NCI-H345 treated with DMSO at 0.1 percent for 48 hours (cell line): ENCODE measurements around the gene GCNT2.
"Not testable (repeated sequence)": the region's sequence is repeated elsewhere in the genome, so short reads cannot be mapped to it uniquely, and the experiment has no call there.

Experiments
- DNase-seq: peaks from one replicate; lab custom pipeline; 2025; ENCODE audit not compliant: unreplicated experiment; lab: John Stamatoyannopoulos, UW

GCNT2 gene

GRCh38 chr6:10577112-10577511 lies 56.0 kb downstream of the GCNT2 start:
- DNase-seq: no peak

- no peak for DNase-seq
Observed at GRCh38 chr6:10578723-10579122, 57.6 kb downstream of the GCNT2 start.

DNA sequence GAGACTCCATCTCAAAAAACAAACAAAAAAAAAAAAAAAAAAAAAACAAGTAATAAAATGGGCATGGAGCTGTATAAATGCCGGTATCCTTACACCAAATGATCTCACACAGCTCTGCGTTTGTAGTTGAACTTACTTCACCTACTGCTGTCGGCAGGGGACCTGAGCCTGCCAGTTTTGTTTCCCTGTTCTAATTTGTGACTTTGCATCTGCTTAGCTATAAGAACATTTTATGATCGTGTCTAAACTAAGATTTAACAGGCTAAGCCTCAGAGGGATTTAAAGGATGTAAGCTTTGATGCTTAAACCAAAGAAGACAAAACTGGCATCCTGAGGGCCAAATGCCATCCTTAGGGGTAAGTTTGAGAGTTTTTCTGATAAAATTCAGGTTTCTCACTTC lies 58.7 kb downstream of the GCNT2 start:
- no peak for DNase-seq

- no peak for DNase-seq
Observed at GRCh38 chr6:10580570-10580969, 59.4 kb downstream of the GCNT2 start.

GRCh38 chr6:10581402-10581801 lies 60.3 kb downstream of the GCNT2 start:
- DNase-seq: not testable (repeated sequence)

GRCh38 chr6:10582774-10583508 lies 61.8 kb downstream of the GCNT2 start:
- DNase-seq: peak; percentile 61

GRCh38 chr6:10583509-10583901 lies 62.4 kb downstream of the GCNT2 start:
- DNase-seq: no peak

DNA sequence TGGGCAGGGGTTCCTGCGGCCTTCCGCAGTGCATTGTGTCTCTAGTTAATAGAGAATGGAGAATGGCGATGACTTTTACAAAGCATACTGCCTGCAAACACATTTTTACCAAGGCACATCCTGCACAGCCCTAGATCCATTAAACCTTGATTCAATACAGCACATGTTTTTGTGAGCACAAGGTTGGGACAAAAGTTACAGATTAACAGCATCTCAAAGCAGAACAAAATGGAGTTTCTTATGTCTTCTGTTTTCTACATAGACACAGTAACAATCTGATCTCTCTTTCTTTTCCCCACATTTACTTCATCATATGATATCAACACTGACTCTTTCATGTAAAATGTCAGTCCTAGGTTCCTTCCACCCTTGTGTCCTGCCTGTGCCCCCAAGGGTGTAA lies 63.5 kb downstream of the GCNT2 start:
- no peak for DNase-seq

GRCh38 chr6:10585209-10585845 lies 64.2 kb downstream of the GCNT2 start:
- no peak for DNase-seq

GRCh38 chr6:10586302-10586701 lies 65.2 kb downstream of the GCNT2 start:
- no peak for DNase-seq

GRCh38 chr6:10587656-10588406 lies 66.7 kb downstream of the GCNT2 start:
- no peak for DNase-seq

DNA sequence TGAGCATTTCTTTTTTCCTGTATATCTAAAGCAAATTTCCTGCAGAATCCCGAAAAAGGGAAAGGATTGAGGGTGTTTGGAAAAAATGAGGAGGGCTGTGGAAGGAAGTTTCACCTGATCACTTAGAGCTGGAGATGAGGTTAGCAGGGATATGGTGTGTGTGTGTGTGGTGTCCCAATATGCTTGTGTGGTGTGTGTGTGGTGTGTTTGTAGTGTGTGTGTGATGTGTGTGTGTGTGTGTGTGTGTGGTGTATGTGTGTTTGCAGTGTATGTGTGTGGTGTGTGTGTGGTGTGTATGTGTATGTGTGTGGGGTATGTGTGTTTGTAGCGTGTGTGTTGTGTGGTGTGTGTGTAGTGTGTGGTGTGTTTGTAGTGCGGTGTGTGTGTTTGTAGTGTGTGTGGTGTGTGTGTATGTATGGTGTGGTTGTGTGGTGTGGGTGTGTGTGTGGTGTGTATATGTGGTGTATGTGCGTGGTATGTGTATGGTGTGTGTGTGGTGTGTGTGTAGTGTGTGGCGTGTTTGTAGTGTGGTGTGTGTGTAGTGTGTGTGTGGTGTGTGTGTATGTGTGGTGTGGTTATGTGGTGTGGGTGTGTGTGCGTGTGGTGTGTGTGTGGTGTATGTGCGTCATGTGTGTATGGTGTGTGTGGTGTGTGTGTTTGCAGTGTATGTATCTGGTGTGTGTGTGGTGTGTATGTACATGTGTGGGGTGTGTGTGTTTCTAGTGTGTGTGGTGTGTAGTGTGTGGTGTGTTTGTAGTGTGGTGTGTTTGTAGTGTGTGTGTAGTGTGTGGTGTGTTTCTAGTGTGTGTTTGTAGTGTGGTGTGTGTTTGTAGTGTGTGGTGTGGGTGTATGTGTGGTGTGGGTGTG lies 67.6 kb downstream of the GCNT2 start:
- no peak for DNase-seq

DNA sequence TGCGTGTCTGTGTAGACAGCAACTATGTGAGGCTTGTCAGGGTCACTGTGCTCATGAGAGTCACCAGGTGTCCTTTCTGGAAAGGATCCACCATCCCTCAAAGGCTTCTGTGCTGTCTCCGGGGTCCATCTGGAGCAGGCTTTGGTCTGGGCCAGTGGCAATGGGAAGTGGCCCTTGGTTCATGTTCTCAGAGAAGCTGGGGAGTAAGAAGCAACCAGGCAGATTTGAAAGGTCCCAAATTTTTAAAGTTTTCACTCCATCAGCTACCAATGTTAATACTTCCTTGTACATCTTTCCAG lies 68.2 kb downstream of the GCNT2 start:
- DNase-seq: no peak

DNA sequence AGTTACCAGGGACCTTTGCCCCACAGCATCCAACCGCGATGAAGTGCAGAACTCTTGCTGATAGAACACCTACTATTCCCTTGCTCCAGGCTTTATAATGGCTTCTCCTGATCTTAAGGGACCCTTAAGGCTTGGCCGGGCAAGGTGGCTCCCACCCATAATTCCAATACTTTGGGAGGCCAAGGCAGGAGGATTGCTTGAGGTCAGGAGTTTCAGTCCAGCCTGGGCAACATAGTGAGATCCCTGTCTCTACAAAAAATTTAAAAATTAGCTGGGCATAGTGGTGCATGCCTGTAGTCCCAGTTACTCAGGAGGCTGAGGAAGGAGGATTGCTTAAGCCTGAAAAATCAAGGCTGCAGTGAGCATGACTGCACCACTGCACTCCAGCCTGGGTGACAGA lies 68.8 kb downstream of the GCNT2 start:
- no peak for DNase-seq

DNA sequence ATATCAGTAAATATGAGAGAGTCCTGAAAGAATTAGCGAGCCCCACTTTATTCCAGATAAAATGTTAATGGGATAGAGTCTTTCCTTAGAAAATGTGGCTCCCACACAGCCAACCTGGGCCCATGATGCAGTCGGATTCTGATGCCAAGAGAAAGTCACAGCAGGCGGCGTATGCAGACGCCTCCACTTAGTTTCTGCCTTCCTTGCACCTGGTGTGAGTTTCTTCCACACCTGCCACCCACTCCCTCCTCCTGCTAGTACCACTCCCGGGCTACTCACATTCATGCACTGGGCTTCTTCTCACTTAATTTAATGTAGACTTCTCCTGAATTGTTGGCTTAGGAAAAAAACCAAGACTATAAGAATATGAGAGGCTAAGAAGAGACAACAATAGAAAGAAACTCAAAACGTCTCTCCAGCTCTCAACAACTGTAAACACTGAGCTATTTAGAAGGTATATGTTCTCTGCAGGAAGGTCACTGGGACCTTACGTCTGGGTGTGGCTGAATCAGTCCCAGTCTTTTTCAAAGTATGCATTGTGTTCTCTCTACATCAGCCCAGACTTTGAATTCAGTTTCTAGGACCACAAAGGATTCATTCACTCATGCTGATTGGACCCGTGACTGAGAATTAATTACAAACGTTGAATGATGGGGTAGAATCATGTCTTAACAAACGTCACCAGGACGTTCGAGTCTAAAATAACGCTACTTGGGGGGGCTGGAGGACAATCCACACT lies 70.4 kb downstream of the GCNT2 start:
- no peak for DNase-seq

DNA sequence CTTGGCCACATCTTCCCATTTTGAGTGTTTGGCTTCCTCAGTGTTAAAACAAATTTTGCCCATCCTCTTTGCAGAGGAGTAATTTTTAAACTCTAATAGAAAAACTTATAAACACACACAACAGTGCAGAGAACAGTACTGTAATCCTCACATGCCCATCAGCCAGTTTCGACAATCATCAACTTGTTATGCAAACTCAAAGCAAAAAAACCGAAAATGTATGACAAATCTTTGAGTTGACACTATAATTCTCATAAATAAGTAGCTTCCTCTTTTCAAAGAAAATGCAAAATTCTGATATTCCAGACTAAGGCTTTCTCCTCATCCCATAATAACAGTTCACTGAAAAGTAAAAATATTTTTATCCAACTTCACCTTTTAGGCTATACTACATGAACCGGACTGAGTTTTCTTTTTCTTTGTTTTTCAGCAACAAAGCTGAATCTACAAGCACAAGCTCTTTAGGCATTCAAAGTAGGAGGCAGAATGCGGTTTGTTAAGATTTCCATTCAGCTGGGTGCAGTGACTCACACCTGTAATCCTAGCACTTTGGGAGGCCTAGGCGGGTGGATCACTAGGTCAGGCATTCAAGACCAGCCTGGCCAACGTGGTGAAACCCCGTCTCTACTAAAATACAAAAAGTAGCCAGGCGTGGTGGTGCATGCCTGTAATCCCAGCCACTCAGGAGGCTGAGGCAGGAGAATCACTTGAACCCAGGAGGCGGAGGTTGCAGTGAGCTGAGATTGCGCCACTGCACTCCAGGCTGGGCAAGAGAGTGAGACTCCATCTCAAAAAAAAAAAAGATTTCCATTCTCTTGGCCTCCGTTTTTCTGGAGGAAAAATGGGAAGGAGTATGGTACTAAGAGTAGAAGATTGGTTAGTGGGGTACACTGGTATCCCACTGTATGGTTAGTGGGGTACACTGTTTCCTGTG lies 74.8 kb downstream of the GCNT2 start:
- DNase-seq: no peak

DNA sequence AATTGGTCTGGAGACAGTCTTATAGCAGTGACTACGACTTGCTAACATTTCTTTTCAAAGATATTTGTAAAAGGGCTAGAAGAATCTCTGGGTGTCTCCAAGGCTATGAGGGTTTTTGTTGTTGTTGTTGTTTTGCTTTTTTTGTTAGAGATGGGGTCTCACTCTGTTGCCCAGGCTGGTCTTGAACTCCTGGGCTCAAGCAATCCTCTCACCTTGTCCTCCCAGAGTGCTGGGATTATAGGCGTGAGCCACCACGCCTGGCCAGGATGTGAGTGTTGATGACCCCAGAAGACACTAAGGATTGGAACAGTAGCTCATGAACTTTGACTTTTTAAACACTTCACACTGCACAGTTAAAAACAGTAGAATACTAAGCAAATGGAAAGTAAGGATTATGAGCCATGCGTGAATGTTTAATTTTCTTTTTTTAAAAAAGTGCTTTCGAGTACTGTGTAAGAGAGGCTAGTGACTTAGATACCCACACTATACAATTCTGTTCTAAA lies 76.4 kb downstream of the GCNT2 start:
- no peak for DNase-seq

DNA sequence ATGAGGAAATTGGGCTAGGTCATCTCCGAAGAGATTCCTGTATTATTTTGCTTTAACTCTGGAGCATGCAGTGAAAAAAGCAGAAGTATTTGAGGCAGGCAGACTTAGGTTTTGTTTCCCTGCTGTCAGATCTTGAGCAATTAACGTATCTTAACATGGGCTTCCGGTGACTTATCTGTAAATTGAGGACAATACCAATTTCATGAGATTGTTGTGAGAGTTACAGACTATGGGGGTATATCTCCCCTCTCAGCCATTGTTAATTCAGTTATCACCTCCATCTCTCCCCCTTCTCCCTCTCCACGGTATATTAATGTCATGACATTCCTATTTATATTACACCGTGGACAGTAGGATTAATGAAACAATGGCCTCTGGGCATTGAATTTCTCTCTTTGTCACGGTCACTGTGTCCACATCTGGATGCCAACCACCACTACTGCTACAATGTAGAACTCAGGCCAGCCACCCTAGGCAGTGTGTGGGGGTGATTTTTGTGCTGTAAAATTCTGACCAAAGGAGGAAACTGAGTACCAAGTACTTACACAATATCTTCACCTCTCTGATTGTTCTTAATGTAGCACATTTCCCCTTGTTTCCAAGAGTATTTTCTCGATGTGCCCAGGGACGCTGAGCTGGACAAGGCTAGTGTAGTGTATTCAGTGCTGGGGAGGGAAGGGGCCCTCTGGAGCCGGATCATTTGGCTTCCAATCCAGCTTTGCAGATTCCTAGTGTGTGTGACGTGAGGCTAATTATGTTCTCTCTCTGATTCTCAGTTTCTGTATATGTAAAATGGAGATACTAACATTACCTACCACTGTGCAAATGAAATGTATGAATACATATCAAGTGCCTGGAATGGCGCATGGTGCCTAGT lies 77.2 kb downstream of the GCNT2 start:
- no peak for DNase-seq
